ENCODE results near the gene STARD3.

DNA sequence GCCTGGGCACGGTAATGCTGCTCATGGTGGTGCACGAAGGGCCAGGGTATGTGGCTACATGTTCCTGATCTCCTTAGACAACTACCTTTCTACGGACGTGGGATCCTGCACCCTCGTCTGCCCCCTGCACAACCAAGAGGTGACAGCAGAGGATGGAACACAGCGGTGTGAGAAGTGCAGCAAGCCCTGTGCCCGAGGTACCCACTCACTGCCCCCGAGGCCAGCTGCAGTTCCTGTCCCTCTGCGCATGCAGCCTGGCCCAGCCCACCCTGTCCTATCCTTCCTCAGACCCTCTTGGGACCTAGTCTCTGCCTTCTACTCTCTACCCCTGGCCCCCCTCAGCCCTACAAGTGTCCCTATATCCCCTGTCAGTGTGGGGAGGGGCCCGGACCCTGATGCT lies 74.9 kb downstream of the STARD3 start:
- TF ChIP-seq POLR2A (IDR thresholded peaks at IDR 0.05; ENCODE audit: low read depth, low read length) (no peak), SPI1 (IDR thresholded peaks at IDR 0.05; ENCODE audit: low read depth, low read length) (no peak), POLR2AphosphoS5 (IDR thresholded peaks at IDR 0.05; ENCODE audit: low read depth, low read length) (no peak), TAF1 (IDR thresholded peaks at IDR 0.05; ENCODE audit: low read depth, low read length) (no peak), POU2F2 (IDR thresholded peaks at IDR 0.05; ENCODE audit: low read depth, low read length) (no peak)
